Non-pigmented ciliary epithelial cell (primary cell): ENCODE data around the gene PEX26.
"Not testable (repeated sequence)": the region's sequence is repeated elsewhere in the genome, so short reads cannot be mapped to it uniquely, and the experiment has no call there.

Source experiments
- DNase-seq: peaks from one replicate; pipeline ENCODE4 v3.0.0-alpha.2; 2010; ENCODE audit warnings: low read depth

PEX26 gene

GRCh38 chr22:18096823-18097222, 19.0 kb downstream of the PEX26 start:
- DNase-seq, result no peak

DNA sequence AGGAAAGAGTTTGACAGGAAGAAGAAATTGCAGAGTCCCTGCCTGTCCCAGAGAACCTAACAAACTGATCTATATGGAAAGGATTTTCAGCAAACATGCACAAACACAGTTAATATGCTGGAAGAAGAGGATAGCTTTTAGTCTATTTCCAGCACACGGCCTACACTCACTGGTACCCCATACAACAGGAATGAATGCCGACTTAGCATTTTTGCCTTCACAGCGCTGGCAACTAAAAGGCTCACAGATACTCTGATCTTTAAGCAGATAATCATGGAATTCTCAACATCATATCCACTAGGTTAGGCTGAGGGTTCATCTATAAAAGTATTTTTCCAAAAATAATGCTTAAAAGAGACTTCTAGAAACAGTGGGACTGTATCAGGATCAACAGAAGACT, 23.0 kb downstream of the PEX26 start:
- DNase-seq, result no peak

DNA sequence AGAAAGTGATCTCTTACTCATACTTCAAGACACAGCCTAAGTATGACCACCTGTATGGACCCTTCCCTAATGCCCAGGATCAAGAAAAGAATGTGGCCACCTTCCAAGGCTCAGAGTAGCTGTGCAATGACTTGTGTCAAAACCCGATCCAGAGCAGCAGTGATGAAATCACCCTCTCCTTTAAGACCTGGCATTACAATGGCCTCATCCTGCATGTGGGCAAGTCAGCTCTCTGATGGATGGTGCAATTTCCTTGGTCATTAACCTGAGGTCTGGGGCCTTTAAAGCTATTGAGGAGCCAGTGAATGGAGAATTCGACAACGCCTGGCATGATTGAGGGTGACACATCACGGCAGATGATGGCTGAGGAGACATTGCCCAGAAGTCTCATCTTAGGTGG, 23.7 kb downstream of the PEX26 start:
- no peak for DNase-seq

DNA sequence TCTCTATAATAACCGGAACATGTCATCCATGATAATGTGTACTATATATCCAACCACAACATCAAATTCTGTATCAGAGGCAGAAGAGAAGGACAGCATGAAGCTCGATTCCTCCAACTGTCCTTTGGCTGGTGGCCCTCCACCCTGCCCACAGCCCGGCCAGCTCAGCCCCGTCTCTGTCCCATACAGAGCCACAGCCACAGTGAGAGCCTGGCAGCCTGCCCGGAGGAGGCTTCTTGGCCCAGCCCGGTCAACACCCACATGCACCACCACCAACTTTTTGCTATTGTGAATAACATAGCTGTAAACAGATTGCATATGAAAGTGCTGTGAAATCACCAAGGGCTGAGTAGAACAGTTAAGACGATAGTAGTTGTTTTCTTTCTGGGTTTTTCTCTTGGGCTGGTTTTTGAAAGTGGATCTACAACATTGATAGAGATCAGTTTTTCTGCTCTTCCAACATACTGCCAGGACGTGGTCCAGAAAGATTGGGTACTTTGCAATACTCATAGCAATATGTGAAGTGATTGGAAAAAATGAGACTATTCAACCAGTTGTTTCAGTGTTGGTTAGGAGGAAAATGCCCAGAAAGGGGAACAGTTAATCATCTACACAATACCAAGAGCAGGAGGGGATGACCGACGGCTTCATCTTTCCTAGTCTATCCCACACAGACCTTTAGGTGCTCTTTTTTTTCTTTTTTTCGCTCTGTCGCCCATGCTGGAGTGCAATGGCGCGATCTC, 25.9 kb downstream of the PEX26 start:
- no peak for DNase-seq

DNA sequence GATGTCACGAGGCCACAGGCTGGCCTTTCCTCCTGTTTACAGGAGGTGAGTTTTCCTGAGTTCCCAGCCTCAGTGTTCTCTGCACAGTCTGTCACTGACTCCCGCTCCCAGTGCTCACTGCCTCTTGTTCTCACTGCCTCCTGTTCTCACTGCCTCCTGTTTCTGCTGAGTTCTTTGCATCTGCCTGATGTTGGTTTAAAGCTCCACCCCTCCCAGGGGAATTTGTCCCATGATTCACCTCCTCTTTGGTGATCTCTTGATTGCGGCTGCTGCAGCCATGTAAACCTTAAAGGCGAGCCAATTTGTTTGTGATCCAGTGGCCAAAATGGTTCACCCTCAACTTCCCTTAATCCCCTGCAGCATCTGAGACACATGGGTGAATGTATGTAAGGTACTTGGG, 26.8 kb downstream of the PEX26 start:
- DNase-seq, result peak; percentile 2

DNA sequence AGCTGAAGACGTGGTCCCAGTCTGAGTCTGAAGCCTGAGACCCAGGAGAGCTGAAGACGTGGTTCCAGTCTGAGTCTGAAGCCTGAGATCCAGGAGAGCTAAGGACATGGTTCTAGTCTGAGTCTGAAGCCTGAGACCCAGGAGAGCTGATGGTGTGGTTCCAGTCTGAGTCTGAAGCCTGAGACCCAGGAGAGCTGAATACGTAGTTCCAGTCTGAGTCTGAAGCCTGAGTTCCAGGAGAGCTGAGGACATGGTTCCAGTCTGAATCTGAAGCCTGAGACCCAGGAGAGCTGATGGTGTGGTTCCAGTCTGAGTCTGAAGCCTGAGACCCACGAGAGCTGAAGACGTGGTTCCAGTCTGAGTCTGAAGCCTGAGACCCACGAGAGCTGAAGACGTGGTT, 28.2 kb downstream of the PEX26 start:
- not testable (repeated sequence) for DNase-seq

- DNase-seq, result not testable (repeated sequence)
Measured at GRCh38 chr22:18106550-18107341, 29.0 kb downstream of the PEX26 start.

- DNase-seq, result no peak
Measured at GRCh38 chr22:18108187-18108586, 30.4 kb downstream of the PEX26 start.

GRCh38 chr22:18109410-18110193, 31.8 kb downstream of the PEX26 start:
- DNase-seq, result no peak

DNA sequence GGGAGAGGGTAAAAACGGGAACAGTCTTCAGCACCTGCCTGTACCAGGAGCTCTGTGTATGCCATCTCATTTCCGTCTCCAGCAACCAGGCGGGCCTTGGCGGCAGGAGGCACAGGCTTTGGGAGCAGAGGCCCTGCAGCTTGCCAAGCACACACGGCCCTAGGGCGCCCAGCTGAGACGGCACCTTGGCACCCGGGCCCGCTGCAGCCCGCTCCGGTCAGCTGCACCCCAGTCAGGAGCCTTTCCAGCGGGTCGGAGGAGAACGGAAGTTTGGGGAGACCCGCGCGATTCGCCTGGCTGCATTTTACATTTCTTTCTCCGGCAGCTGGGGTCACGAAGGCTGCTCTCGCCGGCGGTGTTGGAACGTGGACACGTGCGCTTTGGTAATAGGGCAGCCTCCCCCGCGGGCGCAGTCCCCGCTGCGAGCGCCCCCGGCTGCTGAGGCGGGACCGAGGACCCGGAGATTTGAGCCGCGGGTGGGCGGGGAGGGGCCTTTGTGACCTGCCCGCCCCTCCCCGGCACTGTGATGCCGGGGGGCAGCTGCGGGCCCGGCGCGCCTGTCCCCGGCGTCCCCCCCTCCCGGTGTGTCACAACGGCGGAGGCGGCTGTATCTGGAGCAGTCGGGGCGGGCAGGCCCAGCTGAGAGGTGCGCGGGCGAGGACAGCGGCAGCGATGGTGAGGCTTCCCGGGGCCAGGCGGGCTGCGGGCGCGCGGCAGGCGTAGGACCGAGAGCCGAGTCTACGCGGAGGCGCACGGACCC, 32.6 kb downstream of the PEX26 start, which contains the start of gene TUBA8:
Gene TUBA8 (plus strand): TSS at position 616 of the 760 bp plus-strand sequence. CDS start 57 bp downstream, at position 673.
- no peak for DNase-seq

DNA sequence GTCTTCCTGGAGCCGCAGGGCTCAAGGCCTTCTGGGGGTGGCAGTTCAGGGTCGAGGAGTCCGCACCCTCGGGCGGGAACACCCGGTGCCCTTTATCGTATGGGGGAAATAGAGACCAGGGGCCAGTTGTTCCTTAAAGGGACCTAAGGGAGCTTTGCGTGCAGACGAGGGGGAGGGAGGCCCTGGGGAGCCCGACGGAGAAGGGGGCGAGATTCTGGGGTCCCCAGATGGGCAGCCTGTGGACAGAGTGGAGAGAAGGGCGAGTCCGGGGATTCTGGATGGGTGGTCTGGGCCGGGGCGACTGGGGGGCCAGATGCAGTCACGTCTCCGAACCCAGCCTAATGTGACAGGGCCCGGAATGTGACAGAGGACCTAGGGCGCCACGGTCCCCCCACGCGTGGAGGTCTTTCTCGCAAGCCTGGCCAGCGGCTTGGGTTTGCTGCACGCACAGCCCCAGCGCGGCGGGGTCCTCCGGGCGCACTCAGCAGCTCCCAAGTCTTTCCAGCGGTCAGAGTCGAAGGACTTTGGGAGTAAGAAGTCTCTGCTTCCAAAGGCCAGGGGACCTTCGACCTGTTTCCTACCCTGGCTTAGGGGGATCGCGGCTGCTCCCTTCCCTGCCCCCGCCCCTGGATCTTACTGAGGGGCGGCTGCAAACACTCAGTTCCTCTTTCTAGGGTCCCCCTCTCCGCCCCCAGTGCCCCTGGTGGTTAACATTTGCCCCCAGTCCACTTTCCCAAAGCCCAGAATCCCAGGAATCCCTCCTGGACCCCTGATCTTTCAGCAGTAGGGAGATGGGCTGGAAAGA, 33.4 kb downstream of the PEX26 start:
- no peak for DNase-seq

DNA sequence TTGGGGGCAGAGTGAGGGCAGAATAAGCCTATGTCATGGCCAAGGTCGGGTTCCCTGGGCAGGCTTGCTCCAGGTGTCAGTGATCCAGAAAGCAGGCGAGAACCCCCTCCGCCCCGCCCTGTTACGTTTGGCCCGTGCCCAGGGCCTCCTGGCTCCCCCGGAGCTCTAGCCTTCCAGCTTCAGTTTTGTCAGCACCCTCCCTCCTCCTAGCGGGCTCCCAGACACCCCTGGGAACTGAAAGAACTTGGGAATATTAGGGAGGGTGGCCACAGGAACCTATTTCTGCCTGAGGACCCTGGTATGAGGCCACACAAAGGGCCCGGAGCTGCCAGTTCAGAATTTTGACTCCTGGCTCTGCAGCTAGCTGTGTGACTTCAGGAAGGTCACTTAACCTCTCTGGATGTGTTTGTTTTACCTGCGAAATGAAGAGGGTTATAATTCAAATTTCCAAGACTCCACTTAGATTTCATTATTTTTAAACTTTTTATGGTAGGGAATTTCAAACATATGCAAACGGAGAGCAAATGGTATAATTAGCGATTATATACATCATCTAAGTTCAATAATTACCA, 34.1 kb downstream of the PEX26 start:
- no peak for DNase-seq

GRCh38 chr22:18112440-18112839, 34.6 kb downstream of the PEX26 start:
- no peak for DNase-seq

GRCh38 chr22:18113680-18114394, 36.0 kb downstream of the PEX26 start:
- no peak for DNase-seq

GRCh38 chr22:18114495-18114894, 36.7 kb downstream of the PEX26 start:
- no peak for DNase-seq

DNA sequence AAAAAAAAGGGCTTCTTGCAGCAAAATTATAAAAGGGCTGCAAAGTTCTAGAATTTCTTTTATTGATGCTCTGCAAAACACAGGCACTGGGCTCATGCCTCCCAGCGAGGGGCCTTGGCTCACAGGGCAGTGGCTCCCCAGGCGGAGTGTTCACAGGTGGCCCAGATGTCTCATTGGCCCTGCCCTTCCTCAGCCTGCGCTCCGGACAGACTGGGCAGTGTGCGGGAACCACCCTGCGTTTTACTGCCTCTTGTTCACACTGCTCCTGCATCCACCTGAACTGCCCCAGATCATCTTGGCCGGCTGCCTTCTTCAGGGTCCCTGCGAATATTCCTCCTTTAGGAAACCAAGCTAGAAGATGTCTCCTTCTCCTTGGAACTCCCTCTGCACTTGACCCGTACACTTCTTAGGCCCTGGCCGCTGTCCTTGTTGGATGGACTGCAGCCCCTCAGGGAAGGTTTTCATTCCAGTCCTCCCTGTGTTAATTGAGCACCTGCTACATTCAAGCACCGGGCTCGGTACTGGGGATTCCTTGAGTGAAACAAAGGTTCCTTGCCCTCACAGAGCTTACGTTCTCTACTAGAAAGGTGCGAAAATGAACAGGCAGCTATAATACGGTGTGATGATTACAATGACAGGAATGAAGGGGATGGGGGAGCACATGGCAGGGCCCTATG, 37.3 kb downstream of the PEX26 start:
- no peak for DNase-seq

GRCh38 chr22:18115906-18116371, 38.1 kb downstream of the PEX26 start:
- no peak for DNase-seq

DNA sequence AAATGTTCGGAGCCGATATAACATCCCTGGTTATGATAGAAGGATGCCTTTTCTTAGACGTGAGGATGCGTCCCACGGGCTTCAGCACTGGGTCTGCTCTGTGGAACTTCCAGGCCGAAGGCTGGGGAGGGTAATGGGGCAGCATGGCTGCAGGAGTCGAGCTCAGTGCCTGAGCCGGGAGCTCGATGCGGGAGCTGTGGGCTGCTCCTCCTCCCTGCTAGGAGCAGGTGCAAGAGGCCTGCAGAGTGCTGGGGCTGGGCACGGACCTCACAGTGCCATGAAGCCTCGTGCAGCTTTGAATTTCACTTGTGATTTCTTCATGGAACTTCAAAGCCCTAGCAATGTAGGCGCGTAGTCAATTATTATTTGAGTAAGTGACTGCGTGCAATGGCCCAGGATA, 38.8 kb downstream of the PEX26 start:
- no peak for DNase-seq

GRCh38 chr22:18118345-18118915, 40.6 kb downstream of the PEX26 start:
- DNase-seq, result no peak
